Measurements from ENCODE around the gene CXCL17.

Gene CXCL17

GRCh38 chr19:42407816-42408175, 35.0 kb downstream of the CXCL17 start:
- no peak overlapping the region for H3K4me3 ChIP-seq (ENCODE audit: low read depth, low read length)
- no peak for TF ChIP-seq CTCF (IDR thresholded peaks at IDR 0.05; ENCODE audit: insufficient read depth, low read depth, low read length, missing control alignments)
- DNase-seq (ENCODE audit: low read depth): no peak

- no peak for DNase-seq (ENCODE audit: low read depth)
- TF ChIP-seq CTCF (IDR thresholded peaks at IDR 0.05; ENCODE audit: insufficient read depth, low read depth, low read length, missing control alignments): no peak
- no peak overlapping the region for H3K4me3 ChIP-seq (ENCODE audit: low read depth, low read length)
These were observed 35.5 kb downstream of the CXCL17 start for GRCh38 chr19:42407085-42407815.

GRCh38 chr19:42406111-42406510, 36.6 kb downstream of the CXCL17 start:
- no peak overlapping the region for H3K4me3 ChIP-seq (ENCODE audit: low read depth, low read length)
- no peak for DNase-seq (ENCODE audit: low read depth)
- no peak for TF ChIP-seq CTCF (IDR thresholded peaks at IDR 0.05; ENCODE audit: insufficient read depth, low read depth, low read length, missing control alignments)

- DNase-seq (ENCODE audit: low read depth): no peak
- no peak for TF ChIP-seq CTCF (IDR thresholded peaks at IDR 0.05; ENCODE audit: insufficient read depth, low read depth, low read length, missing control alignments)
- no peak overlapping the region for H3K4me3 ChIP-seq (ENCODE audit: low read depth, low read length)
These were observed 39.2 kb downstream of the CXCL17 start for GRCh38 chr19:42403586-42403985.

GRCh38 chr19:42402376-42403116, 40.2 kb downstream of the CXCL17 start:
- H3K4me3 ChIP-seq (ENCODE audit: low read depth, low read length): no peak overlapping the region

More at GRCh38 chr19:42402376-42403116, 40.2 kb downstream of the CXCL17 start:
- TF ChIP-seq CTCF (IDR thresholded peaks at IDR 0.05; ENCODE audit: insufficient read depth, low read depth, low read length, missing control alignments): no peak
- DNase-seq (ENCODE audit: low read depth): no peak

Data from GM12865 (cell line).